Neural cell (in vitro differentiated cells): ENCODE data around the gene ZNF439. TPM values are rescaled to one million over a fixed set of nuclear protein-coding genes. Genes with fewer than 3 reads are reported as not detected.

Source experiments
- H2AFZ ChIP-seq: fragments of 200-600, 300-800 bp; sonication (generic), shearing (Covaris generic); 2 replicates; pipeline ENCODE4 v1.6.0; 2014; ENCODE audit warnings: low read depth, mild to moderate bottlenecking, antibody characterized with exemption, low read length, moderate library complexity
- H3F3A ChIP-seq: fragments of 200-600 bp; shearing (Covaris generic); 2 replicates; pipeline ENCODE4 v1.6.1; 2016; ENCODE audit warnings: mild to moderate bottlenecking, moderate library complexity, mixed read lengths, antibody characterized with exemption, low read length; ENCODE audit not compliant: insufficient read depth, poor library complexity, severe bottlenecking
- H3K27ac ChIP-seq: fragments of 200-600, 300-800 bp; sonication (generic), shearing (Covaris generic); 2 replicates; pipeline ENCODE4 v1.5.1; 2014; ENCODE audit warnings: mild to moderate bottlenecking, low read length, moderate library complexity
- H3K27me3 ChIP-seq: fragments of 300-800, 200-600 bp; sonication (generic), shearing (Covaris generic); 2 replicates; pipeline ENCODE4 v1.6.0; 2014; ENCODE audit warnings: mild to moderate bottlenecking, low read depth, low read length, moderate library complexity; ENCODE audit not compliant: insufficient read depth
- H3K36me3 ChIP-seq: fragments of 300-800, 200-600 bp; sonication (generic), shearing (Covaris generic); 2 replicates; pipeline ENCODE4 v1.5.1; 2014; ENCODE audit warnings: mild to moderate bottlenecking, antibody characterized with exemption, low read length, moderate library complexity; ENCODE audit not compliant: insufficient read depth
- H3K4me2 ChIP-seq: fragments of 300-800, 200-600 bp; sonication (generic), shearing (Covaris generic); 2 replicates; pipeline ENCODE4 v1.6.0; 2014; ENCODE audit warnings: mild to moderate bottlenecking, low read length
- H3K4me3 ChIP-seq: fragments of 300-800, 200-600 bp; sonication (generic), shearing (Covaris generic); 2 replicates; pipeline ENCODE4 v1.5.1; 2014; ENCODE audit warnings: mild to moderate bottlenecking, low read length, moderate library complexity
- H3K79me2 ChIP-seq: fragments of 200-600 bp; shearing (Covaris generic); replicated peaks from 2 replicates; pipeline ENCODE4 v1.6.0; 2014; ENCODE audit warnings: mild to moderate bottlenecking, low read length, moderate library complexity; ENCODE audit not compliant: insufficient read depth
- H3K9ac ChIP-seq: fragments of 300-800, 200-600 bp; sonication (generic), shearing (Covaris generic); 2 replicates; pipeline ENCODE4 v1.6.1; 2016; ENCODE audit warnings: mild to moderate bottlenecking, low read length, mixed read lengths
- H3K9me2 ChIP-seq: fragments of 200-600 bp; shearing (Covaris generic); 2 replicates; pipeline ENCODE4 v1.6.1; 2016; ENCODE audit warnings: mild to moderate bottlenecking, low read length, mixed read lengths; ENCODE audit not compliant: insufficient read depth
- H3K9me3 ChIP-seq: fragments of 200-600, 300-800 bp; sonication (generic), shearing (Covaris generic); 2 replicates; pipeline ENCODE4 v1.6.1; 2016; ENCODE audit warnings: mild to moderate bottlenecking, mixed run types, low read length, moderate library complexity, mixed read lengths
- H4K20me1 ChIP-seq: fragments of 200-600 bp; shearing (Covaris generic); 2 replicates; pipeline ENCODE4 v1.6.1; 2016; ENCODE audit warnings: mild to moderate bottlenecking, mixed run types; ENCODE audit not compliant: insufficient read depth
- EP300 ChIP-seq: fragments of 450-650 bp; conservative IDR thresholded peaks from 2 replicates; pipeline ENCODE4 v1.6.1; 2014; ENCODE audit warnings: antibody characterized with exemption, mild to moderate bottlenecking, moderate library complexity; ENCODE audit not compliant: poor library complexity, severe bottlenecking
- EZH2 ChIP-seq: fragments of 200-600, 300-800 bp; shearing (Covaris generic), sonication (generic); IDR thresholded peaks from 2 replicates; pipeline ENCODE4 v1.6.1; 2014; ENCODE audit warnings: antibody characterized with exemption, low read length, borderline replicate concordance, mild to moderate bottlenecking; ENCODE audit not compliant: insufficient read depth, poor library complexity, severe bottlenecking
- MXI1 ChIP-seq: fragments of 450-650 bp; conservative IDR thresholded peaks from 2 replicates; pipeline ENCODE4 v1.6.1; 2014; ENCODE audit warnings: antibody characterized with exemption, mild to moderate bottlenecking; ENCODE audit not compliant: poor library complexity, severe bottlenecking
- POLR2AphosphoS5 ChIP-seq: IDR thresholded peaks from 2 replicates; pipeline ENCODE4 v1.6.1; 2012
- RAD21 ChIP-seq: fragments of 450-650 bp; conservative IDR thresholded peaks from 2 replicates; pipeline ENCODE4 v1.6.1; 2014; ENCODE audit warnings: antibody characterized with exemption, mild to moderate bottlenecking, moderate library complexity
- REST ChIP-seq: IDR thresholded peaks from 2 replicates; pipeline ENCODE4 v1.6.1; 2012; ENCODE audit warnings: borderline replicate concordance
- SMC3 ChIP-seq: fragments of 450-650 bp; conservative IDR thresholded peaks from 2 replicates; pipeline ENCODE4 v1.6.1; 2014; ENCODE audit warnings: antibody characterized with exemption, mild to moderate bottlenecking, moderate library complexity; ENCODE audit not compliant: poor library complexity
- TAF1 ChIP-seq: IDR thresholded peaks from 2 replicates; pipeline ENCODE4 v1.6.1; 2012; ENCODE audit warnings: low read depth
- polyA plus RNA-seq: library from polyadenylated mRNA; depleted of rRNA; stranded (reverse); fragments of >200 nt; gene quantifications from 2 replicates; pipeline ENCODE4 v1.2.3, GENCODE V29; 2014
- TF ChIP-seq, protein P1 (sequence below): fragments of 450-650 bp; IDR thresholded peaks from 2 replicates; pipeline ENCODE4 v1.5.1; 2014; ENCODE audit warnings: antibody characterized with exemption, mild to moderate bottlenecking, moderate library complexity; ENCODE audit not compliant: poor library complexity, severe bottlenecking

ZNF439 gene
- polyA plus RNA-seq, 1 donor from 2014 or later: 2.0 TPM

DNA sequence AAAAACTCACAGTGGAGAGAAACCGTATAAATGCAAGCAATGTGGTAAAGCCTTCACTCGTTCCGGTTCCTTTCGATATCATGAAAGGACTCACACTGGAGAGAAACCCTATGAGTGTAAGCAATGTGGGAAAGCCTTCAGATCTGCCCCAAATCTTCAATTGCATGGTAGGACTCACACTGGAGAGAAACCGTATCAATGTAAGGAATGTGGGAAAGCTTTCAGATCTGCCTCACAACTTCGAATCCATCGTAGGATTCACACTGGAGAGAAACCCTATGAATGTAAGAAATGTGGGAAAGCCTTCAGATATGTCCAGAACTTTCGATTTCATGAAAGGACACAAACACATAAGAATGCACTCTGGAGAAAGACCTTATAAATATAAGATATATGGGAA is 19.7 kb downstream of the ZNF439 start:
- Histone ChIP-seq H3K4me2 (no peak overlapping the region), H3K9me3 (no peaks in the 10 kb centered on the region), H3K36me3 (no peaks in the 10 kb centered on the region), H4K20me1 (no peaks in the 10 kb centered on the region), H3K27me3 (no peaks in the 10 kb centered on the region), H2AFZ (no peak overlapping the region), H3K79me2 (no peaks in the 10 kb centered on the region), H3K27ac (no peak overlapping the region), H3K9ac (no peak overlapping the region), H3K9me2 (no peaks in the 10 kb centered on the region), H3K4me3 (no peak overlapping the region), H3F3A (no peaks in the 10 kb centered on the region)
- TF ChIP-seq SMC3: no peak
- TF ChIP-seq, protein P1, sequence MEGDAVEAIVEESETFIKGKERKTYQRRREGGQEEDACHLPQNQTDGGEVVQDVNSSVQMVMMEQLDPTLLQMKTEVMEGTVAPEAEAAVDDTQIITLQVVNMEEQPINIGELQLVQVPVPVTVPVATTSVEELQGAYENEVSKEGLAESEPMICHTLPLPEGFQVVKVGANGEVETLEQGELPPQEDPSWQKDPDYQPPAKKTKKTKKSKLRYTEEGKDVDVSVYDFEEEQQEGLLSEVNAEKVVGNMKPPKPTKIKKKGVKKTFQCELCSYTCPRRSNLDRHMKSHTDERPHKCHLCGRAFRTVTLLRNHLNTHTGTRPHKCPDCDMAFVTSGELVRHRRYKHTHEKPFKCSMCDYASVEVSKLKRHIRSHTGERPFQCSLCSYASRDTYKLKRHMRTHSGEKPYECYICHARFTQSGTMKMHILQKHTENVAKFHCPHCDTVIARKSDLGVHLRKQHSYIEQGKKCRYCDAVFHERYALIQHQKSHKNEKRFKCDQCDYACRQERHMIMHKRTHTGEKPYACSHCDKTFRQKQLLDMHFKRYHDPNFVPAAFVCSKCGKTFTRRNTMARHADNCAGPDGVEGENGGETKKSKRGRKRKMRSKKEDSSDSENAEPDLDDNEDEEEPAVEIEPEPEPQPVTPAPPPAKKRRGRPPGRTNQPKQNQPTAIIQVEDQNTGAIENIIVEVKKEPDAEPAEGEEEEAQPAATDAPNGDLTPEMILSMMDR: no peak
- no peak for TF ChIP-seq MXI1

DNA sequence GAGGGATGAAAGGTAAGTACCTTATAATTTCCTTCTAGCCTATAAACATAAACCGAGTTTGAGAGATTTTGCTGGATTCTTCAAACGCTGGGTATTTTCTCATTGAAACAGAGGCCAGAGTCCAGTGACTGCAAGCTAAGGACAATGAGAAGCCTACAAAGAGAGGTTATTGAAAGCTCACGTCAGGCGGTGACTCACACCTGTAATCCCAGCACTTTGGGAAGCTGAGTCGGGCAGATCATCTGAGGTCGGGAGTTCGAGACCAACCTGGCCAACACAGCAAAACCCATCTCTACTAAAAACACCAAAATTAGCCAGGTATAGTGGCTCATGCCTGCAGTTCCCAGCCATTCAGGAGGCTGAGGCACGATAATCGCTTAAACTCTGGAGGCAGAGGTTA is 24.1 kb downstream of the ZNF439 start:
- Histone ChIP-seq H3K9me3 (no peaks in the 10 kb centered on the region), H3K9ac (no peak overlapping the region)

More for the DNA sequence above, 24.1 kb downstream of the ZNF439 start:
- Histone ChIP-seq H3K9me2 (no peaks in the 10 kb centered on the region), H3K27me3 (no peaks in the 10 kb centered on the region), H3K79me2 (no peaks in the 10 kb centered on the region), H3K4me2 (no peak overlapping the region), H3F3A (no peaks in the 10 kb centered on the region), H4K20me1 (no peaks in the 10 kb centered on the region), H3K27ac (no peak overlapping the region), H2AFZ (no peak overlapping the region), H3K36me3 (no peaks in the 10 kb centered on the region), H3K4me3 (no peak overlapping the region)
- no peak for TF ChIP-seq SMC3
- no peak for TF ChIP-seq RAD21
- TF ChIP-seq MXI1: no peak
- no peak for TF ChIP-seq TAF1
- TF ChIP-seq EP300: no peak
- TF ChIP-seq EZH2: no peak
- TF ChIP-seq REST: no peak
- TF ChIP-seq, protein P1: no peak
- no peak for TF ChIP-seq POLR2AphosphoS5
